Measurements from ENCODE around the gene TMEM132C.

TMEM132C gene

GRCh38 chr12:128509170-128509569, 242.2 kb downstream of the TMEM132C start:
- DNase-seq = no peak

- DNase-seq = no peak
These were observed 243.5 kb downstream of the TMEM132C start for GRCh38 chr12:128510511-128510910.

- DNase-seq = no peak
These were observed 246.4 kb downstream of the TMEM132C start for GRCh38 chr12:128513331-128513730.

- no peak for DNase-seq
These were observed 246.9 kb downstream of the TMEM132C start for GRCh38 chr12:128513831-128514230.

GRCh38 chr12:128518644-128519043, 251.7 kb downstream of the TMEM132C start:
- DNase-seq = no peak

- no peak for DNase-seq
These were observed 252.5 kb downstream of the TMEM132C start for GRCh38 chr12:128519426-128519825.

- no peak for DNase-seq
These were observed 255.0 kb downstream of the TMEM132C start for GRCh38 chr12:128521981-128522380.

- DNase-seq = no peak
These were observed 257.5 kb downstream of the TMEM132C start for GRCh38 chr12:128524439-128524838.

GRCh38 chr12:128531170-128531569, 264.2 kb downstream of the TMEM132C start:
- DNase-seq = no peak

- peak; percentile 15 for DNase-seq
These were observed 267.9 kb downstream of the TMEM132C start for GRCh38 chr12:128534906-128535305.

GRCh38 chr12:128536810-128537209, 269.8 kb downstream of the TMEM132C start:
- DNase-seq = no peak

- no peak for DNase-seq
These were observed 270.7 kb downstream of the TMEM132C start for GRCh38 chr12:128537668-128538067.

- peak; percentile 9 for DNase-seq
These were observed 275.9 kb downstream of the TMEM132C start for GRCh38 chr12:128542844-128543243.

GRCh38 chr12:128543460-128543859, 276.5 kb downstream of the TMEM132C start:
- no peak for DNase-seq

GRCh38 chr12:128543971-128544370, 277.0 kb downstream of the TMEM132C start:
- no peak for DNase-seq

- DNase-seq = no peak
These were observed 282.0 kb downstream of the TMEM132C start for GRCh38 chr12:128548949-128549348.

- DNase-seq = no peak
These were observed 282.7 kb downstream of the TMEM132C start for GRCh38 chr12:128549601-128550218.

- no peak for DNase-seq
These were observed 284.3 kb downstream of the TMEM132C start for GRCh38 chr12:128551266-128551665.

GRCh38 chr12:128554546-128555304, 287.8 kb downstream of the TMEM132C start:
- DNase-seq = no peak

GRCh38 chr12:128557231-128557630, 290.3 kb downstream of the TMEM132C start:
- DNase-seq = no peak

- DNase-seq = no peak
These were observed 298.0 kb downstream of the TMEM132C start for GRCh38 chr12:128564956-128565355.

GRCh38 chr12:128567730-128568129, 300.8 kb downstream of the TMEM132C start:
- DNase-seq = no peak

GRCh38 chr12:128570191-128571065, 303.5 kb downstream of the TMEM132C start:
- DNase-seq = peak; percentile 79
